HS-5 (cell line): ENCODE measurements around the gene SLC7A8.
A peak's percentile ranks its signal among the peaks of the same experiment; 100 is the strongest.

ENCODE experiments used
- DNase-seq: peaks from one replicate; pipeline ENCODE4 v3.0.0-alpha.2; 2012; ENCODE audit warnings: low read depth

Gene SLC7A8

GRCh38 chr14:23093991-23094665 is 89.3 kb downstream of the SLC7A8 start:
- DNase-seq = no peak

DNA sequence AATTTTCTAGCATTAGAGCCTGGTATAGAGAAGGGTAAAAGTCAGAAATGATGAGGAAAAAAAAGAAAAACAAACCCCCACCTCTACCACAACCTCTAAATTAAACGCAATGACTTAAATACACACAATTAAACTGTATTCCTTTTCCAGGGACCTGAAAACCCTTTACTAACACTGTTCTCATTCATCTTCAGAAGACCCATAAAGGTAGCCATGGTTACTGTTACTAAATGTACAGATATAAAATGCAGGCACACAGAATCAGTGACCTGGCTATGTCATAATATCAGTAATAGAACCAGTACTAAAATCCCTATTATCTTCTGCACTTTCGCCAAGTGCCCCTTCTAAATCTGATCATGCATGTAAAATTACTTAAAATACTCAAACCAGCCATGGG is 89.9 kb downstream of the SLC7A8 start:
- no peak for DNase-seq

- no peak for DNase-seq
Observed at GRCh38 chr14:23093104-23093503, 90.4 kb downstream of the SLC7A8 start.

DNA sequence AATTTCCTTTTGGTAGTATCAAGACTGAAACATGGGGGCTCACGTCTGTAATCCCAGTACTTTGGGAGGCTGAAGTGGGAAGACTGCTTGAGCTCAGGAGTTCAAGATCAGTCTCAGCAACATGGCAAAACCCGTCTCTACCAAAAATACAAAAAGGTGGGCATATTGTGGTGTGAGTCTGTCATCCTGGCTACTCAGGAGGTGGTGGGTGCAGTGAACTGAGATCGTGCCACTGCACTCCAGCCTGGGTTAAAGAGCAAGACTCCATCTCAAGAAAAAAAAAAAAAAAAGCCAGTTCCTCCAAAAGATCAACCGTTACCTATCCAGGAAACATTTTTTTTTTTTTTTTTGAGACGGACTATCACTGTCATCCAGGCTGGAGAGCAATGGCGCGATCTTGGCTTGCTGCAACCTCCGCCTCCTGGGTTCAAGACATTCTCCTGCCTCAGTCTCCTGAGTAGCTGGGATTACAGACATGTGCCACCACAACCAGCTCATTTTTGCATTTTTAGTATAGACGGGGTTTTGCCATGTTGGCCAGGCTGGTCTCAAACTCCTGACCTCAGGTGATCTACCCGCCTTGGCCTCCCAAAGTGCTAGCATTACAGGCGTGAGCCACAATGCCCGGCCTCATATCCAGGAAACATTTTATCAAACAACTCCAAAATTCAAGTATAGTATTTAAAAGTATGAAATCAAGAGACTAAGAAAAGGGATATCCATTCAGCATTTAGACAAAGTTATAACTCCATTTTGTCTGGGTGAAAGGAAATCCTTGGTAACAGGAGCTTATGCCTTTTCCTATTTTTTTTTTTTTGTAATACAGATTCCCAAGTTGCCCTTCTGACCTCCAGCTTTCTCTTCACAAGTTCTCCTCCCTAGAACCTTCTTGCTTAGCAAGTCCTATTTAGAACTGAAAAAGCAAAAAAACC is 91.9 kb downstream of the SLC7A8 start:
- DNase-seq = no peak

GRCh38 chr14:23090254-23090636 is 93.2 kb downstream of the SLC7A8 start:
- DNase-seq = no peak

DNA sequence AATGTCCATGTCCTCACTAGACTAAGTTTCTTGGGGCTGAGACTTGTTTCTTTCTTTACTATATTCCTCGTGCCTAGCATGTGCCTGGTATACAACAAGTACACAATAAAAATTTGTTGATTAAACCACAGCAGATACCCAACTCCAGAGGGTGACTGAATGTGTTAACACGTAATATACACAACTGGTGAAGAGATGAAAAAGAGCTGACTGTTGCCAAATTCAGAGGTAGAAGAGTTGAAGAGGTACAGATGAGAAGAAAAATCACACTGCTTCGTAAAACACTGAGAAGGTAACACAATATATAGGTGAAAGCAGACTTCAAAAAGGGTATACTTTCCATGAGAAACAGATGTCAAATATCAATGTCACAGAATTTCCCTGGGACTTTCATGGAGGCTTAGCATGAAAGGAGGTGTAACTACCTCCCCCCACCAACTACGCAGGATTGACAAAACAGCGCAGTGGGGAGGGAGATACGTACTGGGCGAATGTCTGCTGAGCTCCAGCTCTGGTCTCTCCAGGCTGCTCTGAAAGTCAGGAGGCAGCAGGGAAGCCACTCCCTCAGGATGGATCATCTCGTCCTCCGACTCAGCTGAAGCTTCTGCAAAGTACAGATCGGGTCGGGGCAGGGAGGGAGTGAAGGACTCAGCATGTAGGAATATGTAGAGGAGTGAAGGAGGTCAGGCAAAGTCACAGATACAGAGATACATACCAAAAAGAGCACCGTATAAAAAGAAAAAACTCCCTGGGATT is 93.8 kb downstream of the SLC7A8 start:
- no peak for DNase-seq

- no peak for DNase-seq
Observed at GRCh38 chr14:23086565-23086964, 96.9 kb downstream of the SLC7A8 start.

DNA sequence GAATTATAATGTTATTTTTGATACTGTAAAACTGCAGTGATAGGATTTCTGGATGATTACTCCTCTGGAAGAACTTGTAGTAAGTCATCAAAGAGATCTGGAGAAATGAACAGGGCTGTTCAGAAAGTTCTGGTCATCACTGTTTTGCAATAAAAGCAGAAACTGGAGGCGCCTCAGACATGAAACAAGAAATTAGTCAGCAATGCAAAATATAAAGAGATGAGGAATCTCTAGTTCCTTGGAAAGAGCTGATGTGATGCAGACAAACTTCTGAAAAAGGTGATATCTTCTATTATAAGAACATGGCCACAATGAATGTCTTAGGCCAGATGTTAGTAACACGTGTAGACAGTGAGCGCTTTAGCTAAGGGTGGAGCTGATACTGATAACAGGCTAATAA is 98.0 kb downstream of the SLC7A8 start:
- no peak for DNase-seq

GRCh38 chr14:23080474-23080873 is 103.0 kb downstream of the SLC7A8 start:
- DNase-seq = no peak

GRCh38 chr14:23079716-23080115 is 103.7 kb downstream of the SLC7A8 start:
- DNase-seq = no peak

GRCh38 chr14:23078692-23079116 is 104.8 kb downstream of the SLC7A8 start:
- DNase-seq = peak; percentile 94

DNA sequence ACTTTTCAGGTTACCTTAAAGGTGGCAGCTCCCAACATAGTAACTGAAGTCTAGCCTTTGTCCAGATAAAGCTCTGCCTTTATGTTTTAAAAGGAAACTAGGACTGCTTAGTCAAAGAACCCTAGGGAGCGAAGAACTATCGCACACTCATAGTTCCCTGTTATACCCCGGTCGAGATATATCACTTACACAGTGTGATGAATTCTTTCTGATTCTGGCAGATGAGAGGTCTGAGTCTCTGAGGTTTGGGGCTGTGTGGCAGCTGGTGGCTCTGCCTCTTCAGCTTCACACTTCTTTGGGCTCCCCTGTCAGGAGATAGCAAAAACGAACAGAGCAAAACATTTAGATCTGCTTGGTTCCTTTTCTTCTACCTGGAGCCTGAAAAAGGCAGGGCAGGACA is 105.5 kb downstream of the SLC7A8 start:
- DNase-seq = no peak

DNA sequence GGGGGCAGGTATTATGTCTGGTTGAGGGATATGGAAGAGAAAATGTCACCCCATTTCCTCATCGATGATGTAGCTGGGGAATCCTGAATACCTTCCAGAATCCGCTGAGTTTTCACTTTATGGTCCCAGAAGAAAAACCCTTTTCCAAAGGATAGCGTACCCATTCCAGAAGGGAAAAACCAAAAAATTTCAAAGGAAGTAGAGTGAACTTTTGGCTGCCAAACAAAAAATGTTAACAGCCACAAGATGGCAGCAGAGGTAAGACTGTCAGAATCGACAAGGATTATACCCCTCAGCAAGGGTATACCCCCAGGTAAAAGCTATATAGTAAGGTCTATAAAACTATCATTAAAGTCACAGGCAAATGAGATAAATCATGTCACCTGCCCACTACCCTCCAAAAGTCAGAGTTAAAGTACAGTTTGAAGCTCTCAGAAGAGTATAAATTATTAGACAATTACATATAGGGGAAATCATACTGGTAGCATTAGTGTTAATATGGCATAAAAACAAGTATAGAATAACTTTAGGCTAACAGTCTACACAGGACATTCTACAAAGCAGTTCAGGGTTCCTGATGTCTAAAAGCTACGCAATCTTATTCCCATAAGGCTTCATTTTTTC is 106.6 kb downstream of the SLC7A8 start:
- no peak for DNase-seq
